ENCODE data around the gene STARD4. TPM values are rescaled to one million over a fixed set of nuclear protein-coding genes. Genes with fewer than 3 reads are reported as not detected.

Gene STARD4
- total RNA-seq, 1 experiment from 2014 or later = 48.5 TPM

DNA sequence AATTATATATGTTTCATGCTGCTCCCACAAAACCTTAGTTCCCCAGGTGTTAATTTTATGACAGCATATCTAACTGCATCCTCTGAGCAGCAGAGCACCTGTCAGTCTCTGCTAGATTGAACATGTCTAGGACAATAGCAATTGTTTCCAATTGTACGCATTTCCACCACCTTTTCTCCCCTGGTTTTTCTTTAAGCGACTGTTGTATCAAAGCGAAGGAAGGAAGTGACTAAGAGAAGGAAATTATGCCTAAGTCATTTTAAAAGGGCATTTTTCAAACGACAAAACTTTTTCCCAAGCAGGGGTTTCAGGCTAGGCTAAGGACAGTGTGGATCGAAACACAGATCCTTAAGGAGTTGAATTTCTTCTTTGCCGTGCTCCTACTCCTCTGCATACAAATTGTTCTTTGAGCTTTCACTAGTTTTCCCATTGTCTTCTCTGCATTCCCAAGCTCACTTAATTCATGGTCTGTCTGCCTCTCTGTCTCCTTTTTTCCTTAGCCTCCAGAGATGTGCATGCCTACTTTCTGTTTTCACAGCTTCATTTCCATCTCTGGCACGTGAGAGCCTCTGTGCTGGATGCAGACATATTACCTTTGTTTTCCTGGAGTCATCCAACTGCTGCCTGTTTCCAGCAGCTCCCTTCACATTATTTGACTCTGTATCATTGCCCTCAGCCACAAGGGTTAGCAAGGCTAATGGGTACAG is 39.4 kb upstream of the STARD4 start:
- CTCF ChIA-PET = interaction anchor here (0.7 to 4.7 kb wide), 6 partner anchors 20 to 608 kb away, joined by 3 to 53 read pairs (median 5); no protein-coding TSS in a partner anchor
- POLR2A ChIA-PET = interaction anchor here (0.5 kb wide), 1 partner anchor 220 kb away, joined by 3 read pairs; no protein-coding TSS in a partner anchor
- H3K36me3 Mint-ChIP-seq = no peaks in the 10 kb centered on the region
- ATAC-seq = peak; percentile 41
- TF ChIP-seq, protein P1, sequence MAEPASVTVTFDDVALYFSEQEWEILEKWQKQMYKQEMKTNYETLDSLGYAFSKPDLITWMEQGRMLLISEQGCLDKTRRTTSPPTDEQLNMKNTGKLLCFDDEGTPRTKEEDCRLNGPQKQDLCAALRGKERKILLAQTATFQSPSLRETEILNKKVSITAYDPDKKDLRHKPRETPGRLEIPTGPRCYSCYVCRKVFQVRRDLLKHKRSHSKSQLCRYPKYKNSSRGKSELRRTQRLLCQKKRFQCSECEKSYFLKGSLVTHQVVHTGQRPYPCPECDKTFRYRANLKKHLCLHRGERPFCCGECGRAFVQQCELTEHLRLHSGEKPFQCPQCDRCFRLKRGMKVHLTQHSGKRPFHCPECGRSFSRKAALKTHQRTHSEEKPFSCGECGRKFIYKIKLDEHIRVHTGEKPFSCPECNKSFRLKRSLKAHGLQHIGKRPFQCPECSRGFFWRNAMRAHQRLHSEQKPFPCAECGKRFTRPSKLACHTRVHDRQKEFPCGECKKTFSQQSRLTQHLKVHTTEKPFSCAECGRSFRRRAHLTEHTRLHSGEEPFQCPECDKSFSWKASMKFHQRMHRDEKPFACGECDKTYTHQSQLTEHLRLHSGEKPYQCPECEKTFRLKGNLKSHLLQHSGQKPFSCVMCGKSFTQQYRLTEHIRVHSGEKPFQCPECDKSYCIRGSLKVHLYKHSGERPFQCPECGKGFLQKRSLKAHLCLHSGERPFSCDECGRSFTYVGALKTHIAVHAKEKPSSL (CRISPR knock-in tag; conservative IDR thresholded peaks at IDR 0.05) = no peak
- TF ChIP-seq, protein P2, sequence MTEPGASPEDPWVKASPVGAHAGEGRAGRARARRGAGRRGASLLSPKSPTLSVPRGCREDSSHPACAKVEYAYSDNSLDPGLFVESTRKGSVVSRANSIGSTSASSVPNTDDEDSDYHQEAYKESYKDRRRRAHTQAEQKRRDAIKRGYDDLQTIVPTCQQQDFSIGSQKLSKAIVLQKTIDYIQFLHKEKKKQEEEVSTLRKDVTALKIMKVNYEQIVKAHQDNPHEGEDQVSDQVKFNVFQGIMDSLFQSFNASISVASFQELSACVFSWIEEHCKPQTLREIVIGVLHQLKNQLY (CRISPR knock-in tag; IDR thresholded peaks at IDR 0.05) = no peak
- no peak for TF ChIP-seq GABPB1 (CRISPR knock-in tag; IDR thresholded peaks at IDR 0.05)
- TF ChIP-seq, protein P3, sequence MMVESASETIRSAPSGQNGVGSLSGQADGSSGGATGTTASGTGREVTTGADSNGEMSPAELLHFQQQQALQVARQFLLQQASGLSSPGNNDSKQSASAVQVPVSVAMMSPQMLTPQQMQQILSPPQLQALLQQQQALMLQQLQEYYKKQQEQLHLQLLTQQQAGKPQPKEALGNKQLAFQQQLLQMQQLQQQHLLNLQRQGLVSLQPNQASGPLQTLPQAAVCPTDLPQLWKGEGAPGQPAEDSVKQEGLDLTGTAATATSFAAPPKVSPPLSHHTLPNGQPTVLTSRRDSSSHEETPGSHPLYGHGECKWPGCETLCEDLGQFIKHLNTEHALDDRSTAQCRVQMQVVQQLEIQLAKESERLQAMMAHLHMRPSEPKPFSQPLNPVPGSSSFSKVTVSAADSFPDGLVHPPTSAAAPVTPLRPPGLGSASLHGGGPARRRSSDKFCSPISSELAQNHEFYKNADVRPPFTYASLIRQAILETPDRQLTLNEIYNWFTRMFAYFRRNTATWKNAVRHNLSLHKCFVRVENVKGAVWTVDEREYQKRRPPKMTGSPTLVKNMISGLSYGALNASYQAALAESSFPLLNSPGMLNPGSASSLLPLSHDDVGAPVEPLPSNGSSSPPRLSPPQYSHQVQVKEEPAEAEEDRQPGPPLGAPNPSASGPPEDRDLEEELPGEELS (CRISPR knock-in tag; IDR thresholded peaks at IDR 0.05) = no peak
- TF ChIP-seq, protein P4, sequence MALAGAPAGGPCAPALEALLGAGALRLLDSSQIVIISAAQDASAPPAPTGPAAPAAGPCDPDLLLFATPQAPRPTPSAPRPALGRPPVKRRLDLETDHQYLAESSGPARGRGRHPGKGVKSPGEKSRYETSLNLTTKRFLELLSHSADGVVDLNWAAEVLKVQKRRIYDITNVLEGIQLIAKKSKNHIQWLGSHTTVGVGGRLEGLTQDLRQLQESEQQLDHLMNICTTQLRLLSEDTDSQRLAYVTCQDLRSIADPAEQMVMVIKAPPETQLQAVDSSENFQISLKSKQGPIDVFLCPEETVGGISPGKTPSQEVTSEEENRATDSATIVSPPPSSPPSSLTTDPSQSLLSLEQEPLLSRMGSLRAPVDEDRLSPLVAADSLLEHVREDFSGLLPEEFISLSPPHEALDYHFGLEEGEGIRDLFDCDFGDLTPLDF (CRISPR knock-in tag; IDR thresholded peaks at IDR 0.05) = no peak
- peaks cover 43% of the 10 kb centered on the region for H3K4me1 Mint-ChIP-seq
- H3K4me3 Mint-ChIP-seq = no peak overlapping the region; the same call in 1 of the 2 replicates
- DNase-seq (ENCODE audit: low spot score) = no peak
- peaks cover 6% of the 10 kb centered on the region for H3K9me3 Mint-ChIP-seq
- no peaks in the 10 kb centered on the region for H3K27me3 Mint-ChIP-seq (ENCODE audit: low read depth)
- H3K27ac Mint-ChIP-seq = peak overlapping the region; percentile 89

DNA sequence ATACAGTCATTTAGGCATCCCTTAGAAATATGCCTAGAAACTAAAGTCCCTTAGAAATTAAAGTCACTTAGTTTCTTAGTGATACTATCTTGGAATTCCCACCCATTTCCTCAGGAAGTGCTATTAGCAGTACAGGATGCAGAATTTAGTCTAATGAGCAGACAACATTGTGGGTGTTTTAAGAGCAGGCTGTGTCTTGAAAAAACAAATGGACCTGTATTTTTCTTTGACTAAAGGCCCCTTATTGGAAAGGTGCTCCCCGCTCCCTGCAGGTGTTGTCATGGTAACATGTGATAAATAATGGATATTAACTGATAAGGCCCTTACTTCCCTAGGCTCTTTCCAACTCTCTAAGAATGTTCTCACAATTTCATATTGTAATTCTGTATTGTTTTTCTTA is 38.8 kb upstream of the STARD4 start:
- DNase-seq (ENCODE audit: low spot score) (no peak), ATAC-seq (no peak)
- peak overlapping the region; percentile 89; the same call in 1 of the 2 replicates for H3K27ac Mint-ChIP-seq
- no peak overlapping the region; the same call in 1 of the 2 replicates for H3K4me3 Mint-ChIP-seq
- H3K36me3 Mint-ChIP-seq = no peaks in the 10 kb centered on the region
- CTCF ChIA-PET = interaction anchor here (0.5 to 4.7 kb wide), 42 partner anchors 9 to 868 kb away, joined by 3 to 53 read pairs (median 4); partner anchors contain the start of gene EPB41L4A
- POLR2A ChIA-PET = interaction anchor here (0.6 kb wide), 1 partner anchor 924 kb away, joined by 4 read pairs; no protein-coding TSS in a partner anchor
- no peaks in the 10 kb centered on the region for H3K27me3 Mint-ChIP-seq (ENCODE audit: low read depth)
- peaks cover 43% of the 10 kb centered on the region for H3K4me1 Mint-ChIP-seq
- H3K9me3 Mint-ChIP-seq = peaks cover 6% of the 10 kb centered on the region
- TF ChIP-seq, protein P5, sequence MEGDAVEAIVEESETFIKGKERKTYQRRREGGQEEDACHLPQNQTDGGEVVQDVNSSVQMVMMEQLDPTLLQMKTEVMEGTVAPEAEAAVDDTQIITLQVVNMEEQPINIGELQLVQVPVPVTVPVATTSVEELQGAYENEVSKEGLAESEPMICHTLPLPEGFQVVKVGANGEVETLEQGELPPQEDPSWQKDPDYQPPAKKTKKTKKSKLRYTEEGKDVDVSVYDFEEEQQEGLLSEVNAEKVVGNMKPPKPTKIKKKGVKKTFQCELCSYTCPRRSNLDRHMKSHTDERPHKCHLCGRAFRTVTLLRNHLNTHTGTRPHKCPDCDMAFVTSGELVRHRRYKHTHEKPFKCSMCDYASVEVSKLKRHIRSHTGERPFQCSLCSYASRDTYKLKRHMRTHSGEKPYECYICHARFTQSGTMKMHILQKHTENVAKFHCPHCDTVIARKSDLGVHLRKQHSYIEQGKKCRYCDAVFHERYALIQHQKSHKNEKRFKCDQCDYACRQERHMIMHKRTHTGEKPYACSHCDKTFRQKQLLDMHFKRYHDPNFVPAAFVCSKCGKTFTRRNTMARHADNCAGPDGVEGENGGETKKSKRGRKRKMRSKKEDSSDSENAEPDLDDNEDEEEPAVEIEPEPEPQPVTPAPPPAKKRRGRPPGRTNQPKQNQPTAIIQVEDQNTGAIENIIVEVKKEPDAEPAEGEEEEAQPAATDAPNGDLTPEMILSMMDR (IDR thresholded peaks at IDR 0.05) = no peak
- no peak for TF ChIP-seq ETV6 (CRISPR knock-in tag; IDR thresholded peaks at IDR 0.05)
- TF ChIP-seq TCF7 (CRISPR knock-in tag; IDR thresholded peaks at IDR 0.05; ENCODE audit: low read depth) = no peak
- no peak for TF ChIP-seq ELF4 (CRISPR knock-in tag; IDR thresholded peaks at IDR 0.05; ENCODE audit: low read depth)
- no peak for TF ChIP-seq CREB1 (CRISPR knock-in tag; IDR thresholded peaks at IDR 0.05)
- no peak for TF ChIP-seq HMGA2 (CRISPR knock-in tag; IDR thresholded peaks at IDR 0.05)
- TF ChIP-seq, protein P6, sequence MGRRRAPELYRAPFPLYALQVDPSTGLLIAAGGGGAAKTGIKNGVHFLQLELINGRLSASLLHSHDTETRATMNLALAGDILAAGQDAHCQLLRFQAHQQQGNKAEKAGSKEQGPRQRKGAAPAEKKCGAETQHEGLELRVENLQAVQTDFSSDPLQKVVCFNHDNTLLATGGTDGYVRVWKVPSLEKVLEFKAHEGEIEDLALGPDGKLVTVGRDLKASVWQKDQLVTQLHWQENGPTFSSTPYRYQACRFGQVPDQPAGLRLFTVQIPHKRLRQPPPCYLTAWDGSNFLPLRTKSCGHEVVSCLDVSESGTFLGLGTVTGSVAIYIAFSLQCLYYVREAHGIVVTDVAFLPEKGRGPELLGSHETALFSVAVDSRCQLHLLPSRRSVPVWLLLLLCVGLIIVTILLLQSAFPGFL (CRISPR knock-in tag; IDR thresholded peaks at IDR 0.05; ENCODE audit: borderline replicate concordance) = no peak
- TF ChIP-seq, protein P7, sequence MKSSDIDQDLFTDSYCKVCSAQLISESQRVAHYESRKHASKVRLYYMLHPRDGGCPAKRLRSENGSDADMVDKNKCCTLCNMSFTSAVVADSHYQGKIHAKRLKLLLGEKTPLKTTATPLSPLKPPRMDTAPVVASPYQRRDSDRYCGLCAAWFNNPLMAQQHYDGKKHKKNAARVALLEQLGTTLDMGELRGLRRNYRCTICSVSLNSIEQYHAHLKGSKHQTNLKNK (CRISPR knock-in tag; IDR thresholded peaks at IDR 0.05) = no peak
- TF ChIP-seq, protein P8, sequence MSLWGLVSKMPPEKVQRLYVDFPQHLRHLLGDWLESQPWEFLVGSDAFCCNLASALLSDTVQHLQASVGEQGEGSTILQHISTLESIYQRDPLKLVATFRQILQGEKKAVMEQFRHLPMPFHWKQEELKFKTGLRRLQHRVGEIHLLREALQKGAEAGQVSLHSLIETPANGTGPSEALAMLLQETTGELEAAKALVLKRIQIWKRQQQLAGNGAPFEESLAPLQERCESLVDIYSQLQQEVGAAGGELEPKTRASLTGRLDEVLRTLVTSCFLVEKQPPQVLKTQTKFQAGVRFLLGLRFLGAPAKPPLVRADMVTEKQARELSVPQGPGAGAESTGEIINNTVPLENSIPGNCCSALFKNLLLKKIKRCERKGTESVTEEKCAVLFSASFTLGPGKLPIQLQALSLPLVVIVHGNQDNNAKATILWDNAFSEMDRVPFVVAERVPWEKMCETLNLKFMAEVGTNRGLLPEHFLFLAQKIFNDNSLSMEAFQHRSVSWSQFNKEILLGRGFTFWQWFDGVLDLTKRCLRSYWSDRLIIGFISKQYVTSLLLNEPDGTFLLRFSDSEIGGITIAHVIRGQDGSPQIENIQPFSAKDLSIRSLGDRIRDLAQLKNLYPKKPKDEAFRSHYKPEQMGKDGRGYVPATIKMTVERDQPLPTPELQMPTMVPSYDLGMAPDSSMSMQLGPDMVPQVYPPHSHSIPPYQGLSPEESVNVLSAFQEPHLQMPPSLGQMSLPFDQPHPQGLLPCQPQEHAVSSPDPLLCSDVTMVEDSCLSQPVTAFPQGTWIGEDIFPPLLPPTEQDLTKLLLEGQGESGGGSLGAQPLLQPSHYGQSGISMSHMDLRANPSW (CRISPR knock-in tag; conservative IDR thresholded peaks at IDR 0.05; ENCODE audit: low read depth) = no peak
- TF ChIP-seq ZBTB21 (CRISPR knock-in tag; IDR thresholded peaks at IDR 0.05; ENCODE audit: borderline replicate concordance) = no peak
- TF ChIP-seq PRRX2 (CRISPR knock-in tag; IDR thresholded peaks at IDR 0.05) = no peak
- TF ChIP-seq, protein P9, sequence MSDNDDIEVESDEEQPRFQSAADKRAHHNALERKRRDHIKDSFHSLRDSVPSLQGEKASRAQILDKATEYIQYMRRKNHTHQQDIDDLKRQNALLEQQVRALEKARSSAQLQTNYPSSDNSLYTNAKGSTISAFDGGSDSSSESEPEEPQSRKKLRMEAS (CRISPR knock-in tag; IDR thresholded peaks at IDR 0.05) = no peak
- no peak for TF ChIP-seq IRF2 (CRISPR knock-in tag; IDR thresholded peaks at IDR 0.05; ENCODE audit: borderline replicate concordance, low read depth)
